ENCODE results near the gene SLC36A1.
"Not testable (repeated sequence)": the region's sequence is repeated elsewhere in the genome, so short reads cannot be mapped to it uniquely, and the experiment has no call there.

SLC36A1 gene

DNA sequence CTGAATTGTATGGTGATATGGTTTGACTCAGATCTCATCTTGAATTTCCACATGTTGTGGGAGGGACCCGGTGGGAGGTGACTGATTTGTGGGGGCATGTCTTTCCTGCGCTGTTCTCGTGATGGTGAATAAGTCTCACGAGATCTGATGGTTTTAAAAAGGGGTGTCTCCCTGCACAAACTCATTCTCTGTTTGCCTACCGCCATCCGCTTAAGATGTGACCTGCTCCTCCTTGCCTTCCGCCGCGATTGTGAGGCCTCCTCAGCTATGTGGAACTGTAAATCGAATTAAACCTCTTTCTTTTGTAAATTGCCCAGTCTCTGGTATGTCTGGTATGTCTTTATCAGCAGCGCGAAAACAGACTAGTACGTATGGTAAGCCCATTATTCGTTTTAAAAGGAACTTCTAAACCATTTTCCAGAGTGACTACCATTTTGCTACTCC is 48.7 kb downstream of the SLC36A1 start:
- no peak for DNase-seq (ENCODE audit: insufficient read length, low spot score)
- TF ChIP-seq, protein P1, sequence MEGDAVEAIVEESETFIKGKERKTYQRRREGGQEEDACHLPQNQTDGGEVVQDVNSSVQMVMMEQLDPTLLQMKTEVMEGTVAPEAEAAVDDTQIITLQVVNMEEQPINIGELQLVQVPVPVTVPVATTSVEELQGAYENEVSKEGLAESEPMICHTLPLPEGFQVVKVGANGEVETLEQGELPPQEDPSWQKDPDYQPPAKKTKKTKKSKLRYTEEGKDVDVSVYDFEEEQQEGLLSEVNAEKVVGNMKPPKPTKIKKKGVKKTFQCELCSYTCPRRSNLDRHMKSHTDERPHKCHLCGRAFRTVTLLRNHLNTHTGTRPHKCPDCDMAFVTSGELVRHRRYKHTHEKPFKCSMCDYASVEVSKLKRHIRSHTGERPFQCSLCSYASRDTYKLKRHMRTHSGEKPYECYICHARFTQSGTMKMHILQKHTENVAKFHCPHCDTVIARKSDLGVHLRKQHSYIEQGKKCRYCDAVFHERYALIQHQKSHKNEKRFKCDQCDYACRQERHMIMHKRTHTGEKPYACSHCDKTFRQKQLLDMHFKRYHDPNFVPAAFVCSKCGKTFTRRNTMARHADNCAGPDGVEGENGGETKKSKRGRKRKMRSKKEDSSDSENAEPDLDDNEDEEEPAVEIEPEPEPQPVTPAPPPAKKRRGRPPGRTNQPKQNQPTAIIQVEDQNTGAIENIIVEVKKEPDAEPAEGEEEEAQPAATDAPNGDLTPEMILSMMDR (IDR thresholded peaks at IDR 0.05; ENCODE audit: insufficient read depth, missing control alignments) = no peak
- no peak for FAIRE-seq

DNA sequence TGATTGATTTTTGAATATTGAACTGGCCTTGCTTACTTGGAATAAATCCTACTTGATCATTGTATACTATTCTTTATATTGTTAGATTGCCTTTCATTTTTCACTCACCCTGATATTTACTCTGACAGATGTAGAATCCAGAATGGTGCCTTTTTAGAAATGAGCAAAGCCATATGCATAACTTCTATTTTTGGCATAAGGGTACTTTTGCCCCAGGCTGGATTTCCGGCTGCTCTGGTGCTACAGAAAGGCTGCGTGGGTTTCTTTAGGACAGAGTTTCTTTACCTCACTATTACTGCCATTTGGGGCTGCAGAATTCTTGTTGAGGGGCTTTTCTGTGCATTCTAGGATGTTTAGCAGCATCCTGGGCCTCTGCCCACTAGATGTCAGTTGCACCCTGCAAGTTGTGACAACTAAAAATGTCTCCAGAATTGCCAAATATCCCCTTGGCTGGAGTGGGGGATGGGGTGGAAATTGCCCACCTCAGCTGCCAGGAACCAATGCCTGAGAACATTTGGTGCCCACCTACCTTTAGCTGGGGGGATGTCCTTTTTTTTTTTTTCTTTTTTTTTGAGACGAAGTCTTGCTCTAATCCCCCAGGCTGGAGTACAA is 50.1 kb downstream of the SLC36A1 start:
- DNase-seq (ENCODE audit: insufficient read length, low spot score) (no peak), FAIRE-seq (no peak)
- TF ChIP-seq, protein P1 (IDR thresholded peaks at IDR 0.05; ENCODE audit: insufficient read depth, missing control alignments) = no peak

DNA sequence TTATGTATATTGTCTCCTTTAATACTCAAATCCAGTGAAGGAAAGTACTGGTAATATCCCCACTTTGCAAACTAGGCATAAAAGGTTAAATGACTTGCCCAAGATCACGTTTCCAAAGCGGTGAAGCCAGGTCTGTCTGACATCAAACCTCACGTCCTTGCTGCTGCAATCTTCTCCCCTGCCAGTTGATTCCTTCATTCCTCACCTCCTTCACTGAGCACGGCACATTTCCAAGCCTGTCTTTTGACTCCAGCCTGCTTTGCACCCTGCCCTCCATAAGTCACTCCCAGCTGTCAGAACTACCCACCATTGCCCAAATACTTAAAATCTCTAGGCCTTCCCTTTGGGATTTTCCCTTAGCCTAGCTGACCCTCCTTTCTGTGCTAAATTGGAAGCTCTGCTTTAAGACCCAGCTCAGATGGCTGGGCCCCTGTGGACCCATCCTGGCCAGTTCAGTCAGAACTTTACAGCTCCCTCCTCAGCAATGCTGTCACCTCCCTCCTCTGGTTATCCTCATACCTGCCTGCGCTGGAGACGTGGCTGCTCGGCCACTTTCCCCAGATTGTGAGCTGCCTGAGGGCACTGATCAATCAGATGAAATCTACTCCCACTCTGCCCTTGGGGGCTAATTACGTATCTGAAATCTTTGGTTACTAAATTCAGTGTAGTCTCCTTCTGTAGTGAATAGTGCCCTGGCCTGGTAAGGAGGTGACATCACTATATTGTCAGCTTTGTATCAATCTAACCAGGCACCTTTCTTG is 51.2 kb downstream of the SLC36A1 start:
- DNase-seq (ENCODE audit: insufficient read length, low spot score) (no peak), FAIRE-seq (no peak)
- TF ChIP-seq, protein P1 (IDR thresholded peaks at IDR 0.05; ENCODE audit: insufficient read depth, missing control alignments) = no peak

DNA sequence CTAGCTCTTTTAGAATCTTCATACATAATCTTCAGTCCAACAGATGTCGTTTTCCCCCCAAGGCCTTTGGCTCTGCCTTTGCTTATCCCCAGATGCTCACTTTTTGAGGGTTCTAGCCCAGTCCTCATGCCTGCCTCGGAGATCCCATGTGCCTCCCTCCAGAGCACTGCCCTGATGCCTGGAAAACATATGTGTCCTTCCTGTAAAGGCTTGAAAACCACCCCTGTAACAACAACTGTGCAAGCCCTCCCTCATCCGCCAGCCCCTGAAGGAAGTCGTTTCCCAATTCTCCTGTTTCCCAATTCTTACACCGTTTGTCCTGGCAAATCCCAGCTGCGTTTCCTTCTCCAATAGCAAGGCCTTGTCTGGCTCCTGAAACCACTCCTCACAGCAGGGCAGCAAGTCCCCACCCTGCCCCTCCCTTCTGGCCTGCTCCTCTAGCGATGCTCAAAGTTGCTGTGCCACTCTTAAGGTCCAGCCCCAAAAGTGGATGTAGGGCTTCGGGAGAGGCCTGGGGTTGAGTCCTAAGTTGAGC is 52.2 kb downstream of the SLC36A1 start:
- DNase-seq (ENCODE audit: insufficient read length, low spot score) = no peak

DNA sequence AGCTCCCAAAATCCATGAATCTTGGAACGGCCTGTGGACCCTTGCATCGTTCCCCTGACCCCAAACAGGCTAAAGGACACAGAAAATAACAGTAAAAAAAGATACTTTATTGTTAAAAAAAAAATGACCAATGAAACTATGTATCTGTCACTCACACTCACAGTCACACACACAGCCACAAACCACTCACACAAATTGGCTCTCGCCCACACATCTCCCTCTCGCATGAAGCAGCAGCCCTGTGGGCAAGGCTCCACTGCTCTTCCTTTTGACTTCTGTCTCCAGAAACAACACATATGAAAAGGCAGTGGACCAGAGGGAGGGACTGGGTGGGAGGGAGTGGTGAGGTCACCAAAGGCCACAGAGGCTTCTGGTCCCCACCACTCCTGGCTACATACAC is 56.6 kb downstream of the SLC36A1 start:
- FAIRE-seq (no peak), DNase-seq (ENCODE audit: insufficient read length, low spot score) (no peak)
- TF ChIP-seq, protein P1 (IDR thresholded peaks at IDR 0.05; ENCODE audit: insufficient read depth, missing control alignments) = no peak

More for the DNA sequence above, 52.2 kb downstream of the SLC36A1 start:
- TF ChIP-seq, protein P1 (IDR thresholded peaks at IDR 0.05; ENCODE audit: insufficient read depth, missing control alignments) = no peak
- FAIRE-seq = no peak

DNA sequence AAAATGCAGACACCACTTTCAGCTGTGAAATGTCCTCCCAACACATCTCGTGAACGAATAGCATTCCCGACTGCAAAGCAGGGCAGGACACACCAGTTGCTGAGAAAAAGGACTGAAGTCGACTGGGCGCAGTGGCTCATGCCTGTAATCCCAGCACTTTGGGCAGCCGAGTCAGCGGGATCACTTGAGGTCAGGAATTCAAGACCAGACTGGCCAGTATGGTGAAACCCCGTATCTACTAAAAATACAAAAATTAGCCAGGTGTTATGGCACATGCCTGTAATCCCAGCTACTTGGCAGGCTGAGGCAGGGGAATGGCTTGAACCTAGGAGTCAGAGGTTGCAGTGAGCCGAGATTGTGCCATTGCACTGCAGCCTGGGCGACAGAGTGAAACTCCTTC is 60.9 kb downstream of the SLC36A1 start:
- not testable (repeated sequence) for FAIRE-seq; DNase-seq (ENCODE audit: insufficient read length, low spot score)

DNA sequence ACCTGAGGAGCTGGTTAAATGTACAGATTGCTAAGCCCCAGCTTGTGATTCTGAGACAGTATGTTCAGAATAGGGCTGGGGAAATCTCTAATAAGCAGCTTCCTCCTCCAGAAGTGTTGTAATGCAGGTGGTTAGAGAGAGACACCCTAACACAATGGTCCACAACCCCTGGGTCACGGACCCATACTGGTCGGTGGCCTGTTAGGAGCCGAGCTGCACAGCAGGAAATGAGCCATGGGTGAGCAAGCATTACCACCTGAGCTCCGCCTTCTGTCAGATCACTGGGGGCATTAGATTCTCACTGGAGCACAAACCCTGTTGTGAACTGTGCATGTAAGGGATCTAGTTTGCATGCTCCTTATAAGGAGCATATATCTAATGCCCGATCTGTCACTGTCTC is 61.8 kb downstream of the SLC36A1 start:
- TF ChIP-seq, protein P1 (IDR thresholded peaks at IDR 0.05; ENCODE audit: insufficient read depth, missing control alignments) = no peak
- FAIRE-seq = no peak
- DNase-seq (ENCODE audit: insufficient read length, low spot score) = no peak
